ENCODE measurements around the gene NSFL1C.

The NSFL1C gene

GRCh38 chr20:1448081-1448620 is 18.5 kb downstream of the NSFL1C start:
- no peak for DNase-seq (ENCODE audit: low spot score)
- no peak for TF ChIP-seq CTCF (IDR thresholded peaks at IDR 0.05; ENCODE audit: borderline replicate concordance, control extremely low read depth, extremely low read depth, insufficient read depth, missing control alignments)
- in situ Hi-C loops (cut with MboI; ENCODE audit: low sequenced_read_pairs, unreplicated experiment) = loop anchor here (10.0 kb wide), 1 partner anchor 133 kb away; no protein-coding TSS in a partner anchor

- in situ Hi-C loops (cut with MboI; ENCODE audit: low sequenced_read_pairs, unreplicated experiment) = loop anchor here (10.0 kb wide), 1 partner anchor 132 kb away; no protein-coding TSS in a partner anchor
- DNase-seq (ENCODE audit: low spot score) = no peak
- TF ChIP-seq CTCF (IDR thresholded peaks at IDR 0.05; ENCODE audit: borderline replicate concordance, control extremely low read depth, extremely low read depth, insufficient read depth, missing control alignments) = no peak
These were observed 20.1 kb downstream of the NSFL1C start for GRCh38 chr20:1446536-1446935.

- no peak for TF ChIP-seq CTCF (IDR thresholded peaks at IDR 0.05; ENCODE audit: borderline replicate concordance, control extremely low read depth, extremely low read depth, insufficient read depth, missing control alignments)
- DNase-seq (ENCODE audit: low spot score) = no peak
- in situ Hi-C loops (cut with MboI; ENCODE audit: low sequenced_read_pairs, unreplicated experiment) = loop anchor here (10.0 kb wide), 1 partner anchor 128 kb away; no protein-coding TSS in a partner anchor
These were observed 23.6 kb downstream of the NSFL1C start for GRCh38 chr20:1443085-1443484.

GRCh38 chr20:1442304-1442703 is 24.3 kb downstream of the NSFL1C start:
- no peak for TF ChIP-seq CTCF (IDR thresholded peaks at IDR 0.05; ENCODE audit: borderline replicate concordance, control extremely low read depth, extremely low read depth, insufficient read depth, missing control alignments)
- in situ Hi-C loops (cut with MboI; ENCODE audit: low sequenced_read_pairs, unreplicated experiment) = loop anchor here (10.0 kb wide), 1 partner anchor 128 kb away; no protein-coding TSS in a partner anchor
- DNase-seq (ENCODE audit: low spot score) = no peak

GRCh38 chr20:1441133-1441532 is 25.5 kb downstream of the NSFL1C start:
- in situ Hi-C loops (cut with MboI; ENCODE audit: low sequenced_read_pairs, unreplicated experiment) = loop anchor here (10.0 kb wide), 1 partner anchor 126 kb away; no protein-coding TSS in a partner anchor
- DNase-seq (ENCODE audit: low spot score) = no peak
- TF ChIP-seq CTCF (IDR thresholded peaks at IDR 0.05; ENCODE audit: borderline replicate concordance, control extremely low read depth, extremely low read depth, insufficient read depth, missing control alignments) = no peak

GRCh38 chr20:1440024-1440423 is 26.6 kb downstream of the NSFL1C start:
- peak; percentile 30 for DNase-seq (ENCODE audit: low spot score)

More at GRCh38 chr20:1440024-1440423, 26.6 kb downstream of the NSFL1C start:
- in situ Hi-C loops (cut with MboI; ENCODE audit: low sequenced_read_pairs, unreplicated experiment) = loop anchor here (10.0 kb wide), 1 partner anchor 125 kb away; no protein-coding TSS in a partner anchor
- TF ChIP-seq CTCF (IDR thresholded peaks at IDR 0.05; ENCODE audit: borderline replicate concordance, control extremely low read depth, extremely low read depth, insufficient read depth, missing control alignments) = no peak

Data from GM13976 (cell line).